Heart left ventricle (tissue), 16 donors: Measurements from ENCODE around the gene ROM1. TPM values are rescaled to one million over a fixed set of nuclear protein-coding genes. Genes with fewer than 3 reads are reported as not detected.

Source experiments
- ATAC-seq, 4 donors: fragments of 200-7000 bp; cut with Tn5 transposase; one replicate each; pipeline ENCODE4 v1.9.1; 2020 to 2022; ENCODE audit warnings: moderate library complexity in 4 of 4, mild to moderate bottlenecking in 3 of 4, moderate number of reproducible peaks in 1 of 4
- DNase-seq, 5 donors: peaks; one replicate each; pipeline ENCODE4 v3.0.0-alpha.2; 2020
- H3K27ac ChIP-seq, 12 donors: fragments of 200-600 bp; sonication (generic) in 4 of 12; one replicate each; pipeline versions ENCODE4 v1.5.0 to v1.8.0; 2016 to 2022; ENCODE audit warnings: mild to moderate bottlenecking in 2 of 12
- H3K27me3 ChIP-seq, 9 donors: fragments of 200-600 bp; sonication (generic) in 2 of 9; one replicate each; pipeline versions ENCODE4 v1.5.1 to v1.8.0; 2016 to 2022; ENCODE audit warnings: mild to moderate bottlenecking in 3 of 9
- H3K36me3 ChIP-seq, 9 donors: fragments of 200-600 bp; sonication (generic) in 2 of 9; one replicate each; pipeline versions ENCODE4 v1.5.0 to v1.8.0; 2018 to 2022; ENCODE audit warnings: mild to moderate bottlenecking in 2 of 9
- H3K4me1 ChIP-seq, 12 donors: fragments of 200-600 bp; sonication (generic) in 4 of 12; one replicate each; pipeline versions ENCODE4 v1.5.0 to v1.8.0; 2016 to 2022; ENCODE audit warnings: mild to moderate bottlenecking in 3 of 12
- H3K4me3 ChIP-seq, 12 donors: fragments of 200-600 bp; sonication (generic) in 4 of 12; one replicate each; pipeline versions ENCODE4 v1.5.0 to v1.8.0; 2017 to 2022; ENCODE audit warnings: mild to moderate bottlenecking in 9 of 12, moderate library complexity in 4 of 12
- H3K9me3 ChIP-seq, 12 donors: fragments of 200-600 bp; sonication (generic) in 4 of 12; one replicate each; pipeline versions ENCODE4 v1.5.0 to v1.8.0; 2016 to 2022; ENCODE audit warnings: mild to moderate bottlenecking in 1 of 12
- POLR2A ChIP-seq, 2 donors: fragments of 450-650 bp; IDR thresholded peaks; one replicate each; pipeline ENCODE4 v1.6.1; 2017; ENCODE audit warnings: antibody characterized with exemption in 2 of 2, mild to moderate bottlenecking in 2 of 2, moderate library complexity in 2 of 2
- WGBS, 4 donors: extraction: QIAGEN DNeasy Blood & Tissue Kit in 2 of 4; methylation state at CpG; one replicate each; pipeline versions ENCODE4 v1.1.5 to v1.1.7; 2013 to 2018; 5-methylcytosine and 5-hydroxymethylcytosine counted together
- intact Hi-C, 10 donors: fragments of 100-400 bp; cut with DNase I; formaldehyde crosslinking; loops; one replicate each; pipeline versions ENCODE4 v1.11.1 to v1.14.2; 2022
- polyA plus RNA-seq, 2 donors: library from polyadenylated mRNA; stranded (reverse); fragments of 200-250 nt; gene quantifications; one replicate each; pipeline ENCODE4 v1.2.3, GENCODE V29; 2013
- total RNA-seq, 9 donors: library from RNA; depleted of rRNA in 2 of 9; stranded (reverse); fragments of >200 nt in 2 of 9; fragmentation: NEBNext Ultra II Directional in 3 of 9; extraction: Animal tissue kit (Norgen Biotek cat#: 25700) in 3 of 9; gene quantifications; one replicate each; pipeline versions ENCODE4 v1.1.0 to v1.2.4, GENCODE V29; 2016 to 2023
- TF ChIP-seq, protein P1 (sequence below), 12 donors: fragments of 200-600 bp; sonication (generic) in 4 of 12; IDR thresholded peaks; one replicate each; pipeline versions ENCODE4 v1.5.0 to v1.8.0; 2018 to 2022; ENCODE audit warnings: antibody characterized with exemption in 12 of 12, mild to moderate bottlenecking in 5 of 12
- donor health status: ischemic (EF 13 %, LVEDD 7.1; RV severe dilation, severe dysfunction).
- donor health status: healthy with polysubstance abuse.
- donor health status: DM: no; HTN: yes; CAD: no.
- donor health status: DM: no; HTN: no; CAD: no.
- donor health status: ischemic (EF 25% LVEDD 6.9; RV normal size, moderate dysfunction).
- donor health status: ischemic (EF 25% LVEDD 5.7; RV mildly dilated, moderate dysfunction).
- donor health status: healthy.
- donor health status: DM: yes; HTN: yes; CAD: no.
- donor health status: ischemic (EF 35%, LVEDD 5.7; RV mildly dilated, moderate dysfunction).
- donor health status: nonischemic (EF 11% LVEDD 7.7; RV severe dilation, severe dysfunction).
- donor health status: DM: yes; HTN: yes; CAD: no.
- donor health status: PGD.
- donor health status: ischemic (EF 29% LVEDD 5.4; RV normal size, mild dysfunction).
- donor health status: nonischemic (EF 23%, LVEDD 6.1; RV moderate dilation, normal function).

Gene ROM1
- total and polyA plus RNA-seq, 11 donors, result 1.5 to 5.8 (median 2.4) TPM

DNA sequence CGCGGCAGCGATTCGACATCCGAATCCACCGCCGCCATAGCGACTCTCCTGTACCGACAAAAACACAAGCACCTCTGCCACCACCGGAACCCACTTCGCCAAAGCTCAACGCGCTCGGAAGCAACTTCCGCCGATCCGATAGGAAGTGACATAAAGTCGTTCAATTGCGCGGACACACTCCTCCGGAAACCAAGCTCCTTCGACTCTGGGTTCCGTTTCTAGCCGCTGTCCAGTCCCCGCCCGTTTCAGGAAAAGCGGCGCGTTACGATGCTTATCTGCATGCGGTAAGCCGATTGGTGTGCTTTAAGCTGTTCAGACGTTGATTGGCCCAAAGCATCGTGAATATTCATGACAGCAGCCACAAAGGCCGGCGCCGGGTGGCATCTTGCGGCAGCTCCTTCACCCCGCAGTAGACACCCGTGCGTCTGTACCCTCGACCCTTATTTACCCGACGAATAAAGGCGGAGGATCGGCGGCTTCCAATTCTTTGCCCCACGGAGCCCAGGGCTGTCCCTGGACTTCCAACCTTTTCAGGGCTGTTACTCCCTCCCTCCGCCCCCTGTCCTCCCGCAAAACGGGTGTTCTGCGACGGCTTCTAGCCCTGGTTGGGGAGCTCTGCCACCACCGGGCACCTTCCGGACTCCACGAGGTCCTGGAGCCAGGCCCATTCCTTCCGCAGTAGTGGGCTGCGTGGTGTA, 21.5 kb upstream of the ROM1 start, which contains the start of gene TUT1:
TSS of gene TUT1 (minus strand) at position 76 of the 698 bp plus-strand sequence. CDS start at position 38, 38 bp downstream.
- peak within 1 kb of the TSS; percentile 68 to 98 (median 94) for H3K27ac ChIP-seq
- ATAC-seq (peak; percentile 94 to 97 (median 96)), DNase-seq (peak; percentile 95 to 98 (median 97))
- no peaks in the 10 kb centered on the region for H3K9me3 ChIP-seq
- H3K27me3 ChIP-seq, result no peaks in the 10 kb centered on the region
- peaks cover 5 to 40% (median 23%) of the 10 kb centered on the region in 12 donors for H3K4me1 ChIP-seq
- H3K36me3 ChIP-seq, result peaks cover 0 to 61% (median 55%) of the 10 kb centered on the region in 9 donors
- peak within 1 kb of the TSS; percentile 55 to 97 (median 78) for H3K4me3 ChIP-seq
- 0 to 1% (median 0%) methylated on average over 31 to 58 of the region's 58 CpGs for WGBS, 4 donors
- TF ChIP-seq, protein P1, sequence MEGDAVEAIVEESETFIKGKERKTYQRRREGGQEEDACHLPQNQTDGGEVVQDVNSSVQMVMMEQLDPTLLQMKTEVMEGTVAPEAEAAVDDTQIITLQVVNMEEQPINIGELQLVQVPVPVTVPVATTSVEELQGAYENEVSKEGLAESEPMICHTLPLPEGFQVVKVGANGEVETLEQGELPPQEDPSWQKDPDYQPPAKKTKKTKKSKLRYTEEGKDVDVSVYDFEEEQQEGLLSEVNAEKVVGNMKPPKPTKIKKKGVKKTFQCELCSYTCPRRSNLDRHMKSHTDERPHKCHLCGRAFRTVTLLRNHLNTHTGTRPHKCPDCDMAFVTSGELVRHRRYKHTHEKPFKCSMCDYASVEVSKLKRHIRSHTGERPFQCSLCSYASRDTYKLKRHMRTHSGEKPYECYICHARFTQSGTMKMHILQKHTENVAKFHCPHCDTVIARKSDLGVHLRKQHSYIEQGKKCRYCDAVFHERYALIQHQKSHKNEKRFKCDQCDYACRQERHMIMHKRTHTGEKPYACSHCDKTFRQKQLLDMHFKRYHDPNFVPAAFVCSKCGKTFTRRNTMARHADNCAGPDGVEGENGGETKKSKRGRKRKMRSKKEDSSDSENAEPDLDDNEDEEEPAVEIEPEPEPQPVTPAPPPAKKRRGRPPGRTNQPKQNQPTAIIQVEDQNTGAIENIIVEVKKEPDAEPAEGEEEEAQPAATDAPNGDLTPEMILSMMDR (IDR thresholded peaks at IDR 0.05), result peak in 6 of 12 donors; percentile 5 to 36 (median 14)
- TF ChIP-seq POLR2A (IDR thresholded peaks at IDR 0.05), result peak; percentile 54 to 95
- intact Hi-C loops, result loop anchor here in 4 of 10 donors (1.0 to 10.0 kb wide), 5 partner anchors 17 to 271 kb away; no protein-coding TSS in a partner anchor

DNA sequence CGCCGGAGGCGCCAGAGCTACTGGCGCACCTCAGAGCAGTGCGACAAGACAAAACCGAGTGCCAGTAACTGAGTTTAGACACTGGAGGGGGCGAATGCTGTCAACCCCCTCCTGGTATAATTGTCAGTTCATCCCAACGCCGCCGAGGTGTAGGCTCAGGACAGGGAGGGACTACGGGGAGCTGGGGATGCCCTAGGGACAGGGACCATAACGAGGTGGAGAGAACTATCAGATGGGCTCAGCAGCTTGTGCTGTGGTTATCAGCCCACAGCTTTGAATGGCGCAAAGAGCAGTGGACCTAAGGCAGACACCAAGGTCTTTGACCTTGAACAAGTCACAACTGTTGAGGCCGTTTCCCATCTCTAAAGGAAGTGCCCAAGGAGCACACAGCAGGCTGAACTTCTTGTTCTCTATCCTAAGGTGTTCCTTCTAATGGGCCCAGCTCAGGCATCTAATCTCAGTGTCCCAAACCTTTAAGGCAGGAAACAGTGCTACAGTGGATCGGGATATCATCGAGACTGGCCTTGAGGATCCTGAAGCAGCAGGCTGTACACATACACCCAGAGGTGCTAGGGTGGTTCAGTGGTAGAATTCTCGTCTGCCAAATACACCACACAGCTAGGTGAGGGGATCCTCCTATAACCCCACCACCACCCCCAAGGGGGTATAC, 20.8 kb upstream of the ROM1 start:
- DNase-seq, result no peak
- Histone ChIP-seq H3K4me3 (peak overlapping the region; percentile 25 to 97 (median 77)), H3K4me1 (peaks cover 5 to 40% (median 23%) of the 10 kb centered on the region in 12 donors), H3K27ac (peak overlapping the region; percentile 68 to 98 (median 94)), H3K27me3 (no peaks in the 10 kb centered on the region), H3K9me3 (no peaks in the 10 kb centered on the region), H3K36me3 (peaks cover 0 to 61% (median 56%) of the 10 kb centered on the region in 9 donors)
- 9 to 16% (median 11%) methylated on average over 13 to 17 of the region's 17 CpGs for WGBS, 4 donors
- intact Hi-C loops, result loop anchor here in 2 of 10 donors (2.0 to 10.0 kb wide), 3 partner anchors 103 to 270 kb away; no protein-coding TSS in a partner anchor
- ATAC-seq, result peak in 2 of 4 donors; percentile 7 to 21
- TF ChIP-seq POLR2A (IDR thresholded peaks at IDR 0.05), result no peak
- TF ChIP-seq, protein P1 (IDR thresholded peaks at IDR 0.05), result peak in 1 of 12 donors; percentile 7

DNA sequence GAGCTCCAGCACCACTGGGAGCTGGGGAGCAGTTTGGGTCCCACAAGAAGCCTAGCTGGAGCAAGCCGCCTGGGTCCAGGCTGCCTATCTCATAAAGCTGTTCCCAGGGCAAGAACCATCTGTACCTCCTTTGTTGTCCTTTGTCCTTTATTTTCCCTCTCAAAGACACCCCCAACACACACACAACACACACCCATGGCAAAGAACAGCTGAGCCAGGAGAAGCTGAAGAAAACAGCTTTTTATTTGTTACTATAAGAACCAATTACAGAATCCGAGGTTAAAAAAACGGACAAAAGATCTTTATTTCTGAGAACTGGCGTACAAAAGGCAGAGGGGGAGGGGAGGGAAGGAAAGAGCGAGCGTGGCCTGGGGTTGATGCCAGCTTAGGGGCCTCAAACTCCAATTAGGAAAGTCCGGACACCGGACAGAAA, 20.1 kb upstream of the ROM1 start:
- Histone ChIP-seq H3K36me3 (peaks cover 0 to 61% (median 56%) of the 10 kb centered on the region in 9 donors), H3K27me3 (no peaks in the 10 kb centered on the region), H3K4me1 (peaks cover 5 to 40% (median 23%) of the 10 kb centered on the region in 12 donors), H3K4me3 (no peak overlapping the region), H3K9me3 (no peaks in the 10 kb centered on the region), H3K27ac (peak overlapping the region; percentile 68 to 98 (median 94))
- ATAC-seq, result no peak
- TF ChIP-seq, protein P1 (IDR thresholded peaks at IDR 0.05), result no peak
- WGBS, 4 donors, result 74 to 85% (median 78%) methylated on average over 8 of the region's 8 CpGs
- DNase-seq, result peak in 1 of 5 donors; percentile 13
- intact Hi-C loops, result loop anchor here in 2 of 10 donors (2.0 to 10.0 kb wide), 3 partner anchors 102 to 269 kb away; no protein-coding TSS in a partner anchor
